Regular cardiac myocyte (primary cell): Measurements from ENCODE around the gene RBM15B. TPM values are rescaled to one million over a fixed set of nuclear protein-coding genes. Genes with fewer than 3 reads are reported as not detected.

Experiments
- total RNA-seq: library from RNA; depleted of rRNA; stranded (reverse); fragments of >200 nt; gene quantifications from 2 replicates; pipeline ENCODE4 v1.2.3, GENCODE V29; 2014

Gene RBM15B, protein sequence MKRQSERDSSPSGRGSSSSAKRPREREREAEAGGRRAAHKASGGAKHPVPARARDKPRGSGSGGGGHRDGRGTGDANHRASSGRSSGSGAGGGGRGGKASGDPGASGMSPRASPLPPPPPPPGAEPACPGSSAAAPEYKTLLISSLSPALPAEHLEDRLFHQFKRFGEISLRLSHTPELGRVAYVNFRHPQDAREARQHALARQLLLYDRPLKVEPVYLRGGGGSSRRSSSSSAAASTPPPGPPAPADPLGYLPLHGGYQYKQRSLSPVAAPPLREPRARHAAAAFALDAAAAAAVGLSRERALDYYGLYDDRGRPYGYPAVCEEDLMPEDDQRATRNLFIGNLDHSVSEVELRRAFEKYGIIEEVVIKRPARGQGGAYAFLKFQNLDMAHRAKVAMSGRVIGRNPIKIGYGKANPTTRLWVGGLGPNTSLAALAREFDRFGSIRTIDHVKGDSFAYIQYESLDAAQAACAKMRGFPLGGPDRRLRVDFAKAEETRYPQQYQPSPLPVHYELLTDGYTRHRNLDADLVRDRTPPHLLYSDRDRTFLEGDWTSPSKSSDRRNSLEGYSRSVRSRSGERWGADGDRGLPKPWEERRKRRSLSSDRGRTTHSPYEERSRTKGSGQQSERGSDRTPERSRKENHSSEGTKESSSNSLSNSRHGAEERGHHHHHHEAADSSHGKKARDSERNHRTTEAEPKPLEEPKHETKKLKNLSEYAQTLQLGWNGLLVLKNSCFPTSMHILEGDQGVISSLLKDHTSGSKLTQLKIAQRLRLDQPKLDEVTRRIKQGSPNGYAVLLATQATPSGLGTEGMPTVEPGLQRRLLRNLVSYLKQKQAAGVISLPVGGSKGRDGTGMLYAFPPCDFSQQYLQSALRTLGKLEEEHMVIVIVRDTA
- total RNA-seq: 21.7 and 38.9 TPM in 2 replicates

DNA sequence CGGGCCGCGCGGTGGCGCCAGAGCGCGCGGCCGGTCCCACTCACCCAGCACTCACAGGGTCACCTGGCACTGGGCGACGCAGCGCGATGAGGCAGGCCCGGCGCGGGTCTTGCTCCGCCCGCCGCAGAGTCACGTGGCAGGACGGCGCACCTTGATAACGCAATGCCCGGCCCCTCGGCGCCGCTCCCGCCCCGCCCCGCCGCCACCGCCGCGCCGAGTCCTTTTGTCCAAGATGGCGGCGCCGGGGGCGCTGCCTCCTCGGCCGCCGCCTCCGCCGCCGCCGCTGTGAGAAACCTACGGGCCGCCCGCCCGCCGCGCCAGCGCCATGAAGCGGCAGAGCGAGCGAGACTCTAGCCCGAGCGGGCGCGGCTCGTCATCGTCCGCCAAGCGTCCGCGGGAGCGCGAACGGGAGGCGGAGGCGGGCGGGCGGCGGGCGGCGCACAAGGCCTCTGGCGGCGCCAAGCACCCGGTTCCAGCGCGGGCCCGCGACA is at the start of gene RBM15B:
TSS of gene RBM15B (plus strand) at position 211 of the 491 bp plus-strand sequence. CDS start at position 326, 115 bp downstream.

GRCh38 chr3:51384726-51385473 is 6.2 kb upstream of the RBM15B start, which contains the start of gene MANF:
Gene MANF (plus strand): TSS chr3:51385291. CDS start chr3:51385343, 52 bp downstream.

Other genes starting within 250 kb of the RBM15B start
- gene MANF, start 6.0 kb upstream of the RBM15B start, total RNA-seq: 196 and 305 TPM in 2 replicates
- 13.2 and 20.5 TPM in 2 replicates for gene DCAF1, start 108.7 kb downstream of the RBM15B start, total RNA-seq
- 9.0 and 14.8 TPM in 2 replicates for gene RAD54L2, start 147.4 kb downstream of the RBM15B start, total RNA-seq